MM.1S (cell line): Measurements from ENCODE around the gene REC8.

Experiments
- CTCF ChIP-seq: fragments of 300-600 bp; sonication (generic); IDR thresholded peaks from 2 replicates; pipeline ENCODE4 v1.5.1; 2016; ENCODE audit warnings: antibody characterized with exemption, low read length, mixed read lengths
- EZH2 ChIP-seq: fragments of 300-600 bp; sonication (generic); optimal IDR thresholded peaks from 2 replicates; pipeline ENCODE3; 2017; ENCODE audit warnings: low read depth, mild to moderate bottlenecking, antibody characterized with exemption, low read length, mixed read lengths
- EZH2phosphoT487 ChIP-seq: fragments of 300-600 bp; sonication (generic); IDR thresholded peaks from 2 replicates; pipeline ENCODE4 v1.6.1; 2018; ENCODE audit warnings: antibody characterized with exemption, low read length

- TF ChIP-seq CTCF (no peak), EZH2 (no peak), EZH2phosphoT487 (no peak)
Measured at GRCh38 chr14:24211311-24211710, 39.4 kb downstream of the REC8 start.
